Measurements from ENCODE around the gene ZNF682. TPM values are rescaled to one million over a fixed set of nuclear protein-coding genes. Genes with fewer than 3 reads are reported as not detected.

The ZNF682 gene
- total and polyA plus RNA-seq, 2 of the 13 experiments (the other 11 are each of a cell fraction or from before 2014, with no cell fraction given) = 2.0 to 7.2 TPM

GRCh38 chr19:20051841-20052768, 12.8 kb upstream of the ZNF682 start (continued):
- TF ChIP-seq, protein P1, sequence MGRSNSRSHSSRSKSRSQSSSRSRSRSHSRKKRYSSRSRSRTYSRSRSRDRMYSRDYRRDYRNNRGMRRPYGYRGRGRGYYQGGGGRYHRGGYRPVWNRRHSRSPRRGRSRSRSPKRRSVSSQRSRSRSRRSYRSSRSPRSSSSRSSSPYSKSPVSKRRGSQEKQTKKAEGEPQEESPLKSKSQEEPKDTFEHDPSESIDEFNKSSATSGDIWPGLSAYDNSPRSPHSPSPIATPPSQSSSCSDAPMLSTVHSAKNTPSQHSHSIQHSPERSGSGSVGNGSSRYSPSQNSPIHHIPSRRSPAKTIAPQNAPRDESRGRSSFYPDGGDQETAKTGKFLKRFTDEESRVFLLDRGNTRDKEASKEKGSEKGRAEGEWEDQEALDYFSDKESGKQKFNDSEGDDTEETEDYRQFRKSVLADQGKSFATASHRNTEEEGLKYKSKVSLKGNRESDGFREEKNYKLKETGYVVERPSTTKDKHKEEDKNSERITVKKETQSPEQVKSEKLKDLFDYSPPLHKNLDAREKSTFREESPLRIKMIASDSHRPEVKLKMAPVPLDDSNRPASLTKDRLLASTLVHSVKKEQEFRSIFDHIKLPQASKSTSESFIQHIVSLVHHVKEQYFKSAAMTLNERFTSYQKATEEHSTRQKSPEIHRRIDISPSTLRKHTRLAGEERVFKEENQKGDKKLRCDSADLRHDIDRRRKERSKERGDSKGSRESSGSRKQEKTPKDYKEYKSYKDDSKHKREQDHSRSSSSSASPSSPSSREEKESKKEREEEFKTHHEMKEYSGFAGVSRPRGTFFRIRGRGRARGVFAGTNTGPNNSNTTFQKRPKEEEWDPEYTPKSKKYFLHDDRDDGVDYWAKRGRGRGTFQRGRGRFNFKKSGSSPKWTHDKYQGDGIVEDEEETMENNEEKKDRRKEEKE (IDR thresholded peaks at IDR 0.05) = no peak
- TF ChIP-seq, protein P2, sequence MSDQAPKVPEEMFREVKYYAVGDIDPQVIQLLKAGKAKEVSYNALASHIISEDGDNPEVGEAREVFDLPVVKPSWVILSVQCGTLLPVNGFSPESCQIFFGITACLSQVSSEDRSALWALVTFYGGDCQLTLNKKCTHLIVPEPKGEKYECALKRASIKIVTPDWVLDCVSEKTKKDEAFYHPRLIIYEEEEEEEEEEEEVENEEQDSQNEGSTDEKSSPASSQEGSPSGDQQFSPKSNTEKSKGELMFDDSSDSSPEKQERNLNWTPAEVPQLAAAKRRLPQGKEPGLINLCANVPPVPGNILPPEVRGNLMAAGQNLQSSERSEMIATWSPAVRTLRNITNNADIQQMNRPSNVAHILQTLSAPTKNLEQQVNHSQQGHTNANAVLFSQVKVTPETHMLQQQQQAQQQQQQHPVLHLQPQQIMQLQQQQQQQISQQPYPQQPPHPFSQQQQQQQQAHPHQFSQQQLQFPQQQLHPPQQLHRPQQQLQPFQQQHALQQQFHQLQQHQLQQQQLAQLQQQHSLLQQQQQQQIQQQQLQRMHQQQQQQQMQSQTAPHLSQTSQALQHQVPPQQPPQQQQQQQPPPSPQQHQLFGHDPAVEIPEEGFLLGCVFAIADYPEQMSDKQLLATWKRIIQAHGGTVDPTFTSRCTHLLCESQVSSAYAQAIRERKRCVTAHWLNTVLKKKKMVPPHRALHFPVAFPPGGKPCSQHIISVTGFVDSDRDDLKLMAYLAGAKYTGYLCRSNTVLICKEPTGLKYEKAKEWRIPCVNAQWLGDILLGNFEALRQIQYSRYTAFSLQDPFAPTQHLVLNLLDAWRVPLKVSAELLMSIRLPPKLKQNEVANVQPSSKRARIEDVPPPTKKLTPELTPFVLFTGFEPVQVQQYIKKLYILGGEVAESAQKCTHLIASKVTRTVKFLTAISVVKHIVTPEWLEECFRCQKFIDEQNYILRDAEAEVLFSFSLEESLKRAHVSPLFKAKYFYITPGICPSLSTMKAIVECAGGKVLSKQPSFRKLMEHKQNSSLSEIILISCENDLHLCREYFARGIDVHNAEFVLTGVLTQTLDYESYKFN (CRISPR knock-in tag; conservative IDR thresholded peaks at IDR 0.05) = no peak
- TF ChIP-seq, protein P3, sequence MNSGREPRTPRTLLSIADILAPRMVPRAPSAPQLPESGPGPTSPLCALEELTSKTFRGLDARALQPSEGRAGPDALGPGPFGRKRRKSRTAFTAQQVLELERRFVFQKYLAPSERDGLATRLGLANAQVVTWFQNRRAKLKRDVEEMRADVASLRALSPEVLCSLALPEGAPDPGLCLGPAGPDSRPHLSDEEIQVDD (CRISPR knock-in tag; IDR thresholded peaks at IDR 0.05; ENCODE audit: borderline replicate concordance) = no peak
- no peak for TF ChIP-seq ZNF841 (CRISPR knock-in tag; IDR thresholded peaks at IDR 0.05; ENCODE audit: borderline replicate concordance)
- TF ChIP-seq TBX2 (CRISPR knock-in tag; IDR thresholded peaks at IDR 0.05; ENCODE audit: borderline replicate concordance) = no peak
- TF ChIP-seq ATM (IDR thresholded peaks at IDR 0.05; ENCODE audit: borderline replicate concordance) = no peak
- TF ChIP-seq POGK (CRISPR knock-in tag; conservative IDR thresholded peaks at IDR 0.05) = 0 out of 2 replicates have a peak, but pooled peaks have one; percentile 5
- no peak for TF ChIP-seq ZNF567 (CRISPR knock-in tag; IDR thresholded peaks at IDR 0.05; ENCODE audit: borderline replicate concordance)
- no peak for TF ChIP-seq ZNF24 (IDR thresholded peaks at IDR 0.05)
- TF ChIP-seq REXO4 (CRISPR knock-in tag; IDR thresholded peaks at IDR 0.05; ENCODE audit: borderline replicate concordance) = no peak
- no peak for TF ChIP-seq ZNF17 (CRISPR knock-in tag; IDR thresholded peaks at IDR 0.05)
- TF ChIP-seq HOXA7 (CRISPR knock-in tag; IDR thresholded peaks at IDR 0.05) = no peak
- no peak for TF ChIP-seq PRPF4 (IDR thresholded peaks at IDR 0.05; ENCODE audit: low read depth, low read length, poor library complexity, severe bottlenecking)
- TF ChIP-seq TP53 (CRISPR knock-in tag; conservative IDR thresholded peaks at IDR 0.05) = no peak
- no peak for TF ChIP-seq HNRNPUL1 (IDR thresholded peaks at IDR 0.05; ENCODE audit: low read depth, low read length)
- TF ChIP-seq ZNF639 (CRISPR knock-in tag; conservative IDR thresholded peaks at IDR 0.05) = no peak
- no peak for TF ChIP-seq ZBTB7B (CRISPR knock-in tag; IDR thresholded peaks at IDR 0.05)
- TF ChIP-seq ZMYM2 (CRISPR knock-in tag; IDR thresholded peaks at IDR 0.05) = no peak

Data from HepG2 (cell line).